CD14-positive monocyte (primary cell): Measurements from ENCODE around the gene LAMC1. TPM values are rescaled to one million over a fixed set of nuclear protein-coding genes. Genes with fewer than 3 reads are reported as not detected.

Experiments
- DNase-seq, 3 donors: peaks; one replicate each; pipeline ENCODE4 v3.0.0-alpha.2; 2011 to 2022
- H2AFZ ChIP-seq: 2 replicates; pipeline ENCODE4 v1.6.0; 2012; ENCODE audit warnings: mild to moderate bottlenecking, low read depth, low read length, inconsistent platforms; ENCODE audit not compliant: insufficient read depth, poor library complexity, severe bottlenecking
- H3K27ac ChIP-seq, 2 donors: 1 replicate in 1 of 2; 2 replicates in 1 of 2; pipeline ENCODE4 v1.5.1; 2012 to 2013; ENCODE audit warnings: low read length in 2 of 2, control low read depth in 1 of 2, inconsistent platforms in 1 of 2, low read depth in 1 of 2, mild to moderate bottlenecking in 1 of 2
- H3K27me3 ChIP-seq, 2 donors: one replicate each; pipeline versions ENCODE4 v1.6.0 to v1.6.1; 2011 to 2013; ENCODE audit warnings: low read length in 2 of 2; ENCODE audit not compliant: control insufficient read depth in 2 of 2, insufficient read depth in 2 of 2
- H3K36me3 ChIP-seq, 2 donors: replicated peaks in 1 of 2; 1 replicate in 1 of 2; 2 replicates in 1 of 2; pipeline versions ENCODE4 v1.5.1 to v1.6.1; 2012 to 2013; ENCODE audit warnings: low read length in 2 of 2, control low read depth in 1 of 2, inconsistent platforms in 1 of 2, mild to moderate bottlenecking in 1 of 2; ENCODE audit not compliant: insufficient read depth in 2 of 2, control insufficient read depth in 1 of 2
- H3K4me1 ChIP-seq, 2 donors: 1 replicate in 1 of 2; 2 replicates in 1 of 2; pipeline versions ENCODE4 v1.5.1 to v1.6.1; 2012 to 2013; ENCODE audit warnings: low read length in 2 of 2, control low read depth in 1 of 2, inconsistent platforms in 1 of 2, mild to moderate bottlenecking in 1 of 2, moderate library complexity in 1 of 2; ENCODE audit not compliant: insufficient read depth in 2 of 2, control insufficient read depth in 1 of 2
- H3K4me2 ChIP-seq: replicated peaks from 2 replicates; pipeline ENCODE3; 2012; ENCODE audit warnings: low read length, moderate library complexity, mild to moderate bottlenecking; ENCODE audit not compliant: poor library complexity, severe bottlenecking; ENCODE audit errors: extremely low read depth
- H3K4me3 ChIP-seq, 3 experiments: fragments of 200-600 bp in 1 of 3; sonication (generic) in 1 of 3; replicated peaks in 1 of 3; 1 replicate in 2 of 3; 2 replicates in 1 of 3; pipeline ENCODE4 v1.5.1; 2011 to 2013; ENCODE audit warnings: low read length in 3 of 3, mild to moderate bottlenecking in 3 of 3, control low read depth in 2 of 3, low read depth in 2 of 3, inconsistent platforms in 1 of 3, moderate library complexity in 1 of 3
- H3K79me2 ChIP-seq: 2 replicates; pipeline ENCODE4 v1.6.0; 2012; ENCODE audit warnings: mild to moderate bottlenecking, control low read depth, inconsistent platforms, low read length, moderate library complexity; ENCODE audit not compliant: insufficient read depth
- H3K9ac ChIP-seq: 2 replicates; pipeline ENCODE4 v1.6.0; 2017; ENCODE audit warnings: low read length, mild to moderate bottlenecking; ENCODE audit not compliant: insufficient read depth, poor library complexity, severe bottlenecking
- H3K9me3 ChIP-seq, 2 donors: replicated peaks in 1 of 2; 1 replicate in 1 of 2; 2 replicates in 1 of 2; pipeline versions ENCODE4 v1.5.1 to v1.6.1; 2012 to 2013; ENCODE audit warnings: low read length in 2 of 2, control low read depth in 1 of 2; ENCODE audit not compliant: control insufficient read depth in 1 of 2, insufficient read depth in 1 of 2
- H4K20me1 ChIP-seq: 2 replicates; pipeline ENCODE4 v1.6.0; 2012; ENCODE audit warnings: mild to moderate bottlenecking, low read length, control low read depth, moderate library complexity; ENCODE audit not compliant: insufficient read depth
- H3K27ac Mint-ChIP-seq, 7 donors: one replicate each; pipeline ENCODE4 v1.8.0; 2020; ENCODE audit warnings: mild to moderate bottlenecking in 7 of 7, mixed read lengths in 7 of 7, moderate library complexity in 6 of 7, inconsistent platforms in 2 of 7
- H3K27me3 Mint-ChIP-seq, 3 donors: one replicate each; pipeline ENCODE4 v1.8.0; 2021 to 2022; ENCODE audit warnings: low read depth in 3 of 3, mild to moderate bottlenecking in 3 of 3, mixed read lengths in 3 of 3, moderate library complexity in 3 of 3, inconsistent platforms in 1 of 3
- H3K36me3 Mint-ChIP-seq, 2 donors: one replicate each; pipeline ENCODE4 v1.8.0; 2020; ENCODE audit warnings: mixed read lengths in 2 of 2, inconsistent platforms in 1 of 2, mild to moderate bottlenecking in 1 of 2
- H3K4me1 Mint-ChIP-seq: one replicate; pipeline ENCODE4 v1.8.0; 2020; ENCODE audit warnings: mild to moderate bottlenecking, mixed read lengths
- H3K4me3 Mint-ChIP-seq, 2 donors: one replicate each; pipeline ENCODE4 v1.8.0; 2020; ENCODE audit warnings: mild to moderate bottlenecking in 2 of 2, mixed read lengths in 2 of 2, moderate library complexity in 1 of 2
- H3K9me3 Mint-ChIP-seq, 7 donors: one replicate each; pipeline ENCODE4 v1.8.0; 2020 to 2022; ENCODE audit warnings: mixed read lengths in 7 of 7, mild to moderate bottlenecking in 6 of 7, moderate library complexity in 6 of 7, inconsistent platforms in 2 of 7
- CTCF ChIP-seq: fragments of 200-600 bp; IDR thresholded peaks from one replicate; pipeline ENCODE4 v1.8.0; 2022; ENCODE audit warnings: antibody characterized with exemption, mild to moderate bottlenecking
- WGBS: methylation state at CpG from one replicate; pipeline ENCODE4 v1.1.5; 2013; ENCODE audit warnings: missing lambda C conversion rate; ENCODE audit not compliant: insufficient coverage; 5-methylcytosine and 5-hydroxymethylcytosine counted together
- intact Hi-C, 2 donors: fragments of 100-400 bp; cut with micrococcal nuclease; formaldehyde crosslinking; loops; one replicate each; pipeline versions ENCODE4 v1.15.0 to v1.15.1; 2023
- polyA plus RNA-seq, 3 donors: library from polyadenylated mRNA; depleted of rRNA in 1 of 3; unstranded in 2 of 3; stranded (reverse) in 1 of 3; fragments of 300-500 nt in 2 of 3; fragments of >200 nt in 1 of 3; fragmentation: Illumina TruSeq in 2 of 3; gene quantifications; 1 replicate in 2 of 3; 2 replicates in 1 of 3; pipeline ENCODE4 v1.2.3, GENCODE V29; 2012 to 2021

Gene LAMC1
- polyA plus RNA-seq, 3 donors = 0.34 to 1.7 (median 0.95) TPM

DNA sequence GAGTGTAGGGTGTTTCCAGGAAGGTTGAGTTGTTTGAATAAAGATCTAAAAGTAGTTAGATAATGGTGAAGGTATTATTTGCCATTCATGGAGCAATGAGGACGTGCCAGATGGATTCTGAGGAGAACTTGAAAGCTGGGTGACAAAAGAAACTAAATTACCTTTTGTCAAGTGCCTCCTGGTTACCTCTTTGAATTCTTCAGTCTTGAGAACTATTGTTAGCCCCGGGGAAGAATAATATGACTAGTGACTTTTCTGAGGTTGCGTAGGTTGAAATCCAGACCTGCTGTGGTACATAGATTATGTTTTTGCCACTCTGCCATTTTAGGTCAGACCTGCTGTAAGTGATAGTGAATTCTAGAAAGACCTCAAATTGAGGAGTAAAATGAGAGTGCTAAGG, 11.5 kb downstream of the LAMC1 start:
- no peaks in the 10 kb centered on the region for H3K36me3 ChIP-seq
- no peaks in the 10 kb centered on the region for H3K79me2 ChIP-seq
- intact Hi-C loops = no loop called here

DNA sequence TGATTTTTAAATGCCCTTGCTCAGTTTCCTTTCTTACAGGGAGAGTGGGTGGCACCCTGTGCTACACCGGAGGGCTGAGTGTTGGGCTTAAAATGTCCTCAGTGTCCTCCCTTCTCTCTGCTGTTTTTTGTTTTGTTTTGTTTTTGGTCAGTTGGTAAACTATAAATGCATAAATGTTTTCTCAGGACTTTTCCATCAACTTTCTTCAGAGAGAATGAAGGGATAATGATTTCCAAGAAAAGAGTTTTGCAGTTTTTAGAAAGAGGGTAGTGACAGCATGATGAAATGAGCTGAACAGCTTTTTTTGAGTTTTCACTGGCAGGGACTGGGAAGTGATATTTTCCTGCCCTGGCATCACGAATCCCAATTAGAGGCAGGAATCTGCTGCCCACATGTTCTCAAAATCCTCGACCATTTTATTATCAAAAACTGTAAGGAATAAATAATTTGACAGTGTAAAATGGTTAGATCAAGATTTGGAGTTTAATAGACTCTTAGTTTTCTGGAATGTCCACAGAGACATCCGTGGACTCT, 15.2 kb downstream of the LAMC1 start:
- Histone ChIP-seq H3K9ac (no peak overlapping the region), H3K27ac (no peak overlapping the region), H3K4me3 (no peak overlapping the region), H3K36me3 (no peaks in the 10 kb centered on the region), H3K4me2 (no peak overlapping the region), H3K9me3 (no peaks in the 10 kb centered on the region), H3K27me3 (no peaks in the 10 kb centered on the region), H3K4me1 (peaks cover 0 to 12% of the 10 kb centered on the region in 2 donors), H4K20me1 (no peaks in the 10 kb centered on the region), H2AFZ (no peak overlapping the region), H3K79me2 (no peaks in the 10 kb centered on the region)
- Mint-ChIP-seq H3K4me3 (no peak overlapping the region), H3K27me3 (peaks cover 2 to 5% (median 4%) of the 10 kb centered on the region in 3 donors), H3K9me3 (no peaks in the 10 kb centered on the region), H3K27ac (no peak overlapping the region), H3K36me3 (no peaks in the 10 kb centered on the region), H3K4me1 (peaks cover 16% of the 10 kb centered on the region)
- no CpG with 5 or more reads among the region's 4 CpGs for WGBS
- intact Hi-C loops = no loop called here
- no peak for TF ChIP-seq CTCF
- DNase-seq = no peak

More for the DNA sequence above, 11.5 kb downstream of the LAMC1 start:
- Histone ChIP-seq H3K4me3 (no peak overlapping the region), H3K9ac (no peak overlapping the region), H3K4me2 (no peak overlapping the region), H3K4me1 (peaks cover 0 to 9% of the 10 kb centered on the region in 2 donors), H4K20me1 (no peaks in the 10 kb centered on the region), H3K27ac (no peak overlapping the region), H3K27me3 (no peaks in the 10 kb centered on the region), H3K9me3 (no peaks in the 10 kb centered on the region), H2AFZ (no peak overlapping the region)
- DNase-seq = no peak
- peaks cover 0 to 4% (median 2%) of the 10 kb centered on the region in 3 donors for H3K27me3 Mint-ChIP-seq
- H3K4me3 Mint-ChIP-seq = no peak overlapping the region
- no peaks in the 10 kb centered on the region for H3K36me3 Mint-ChIP-seq
- WGBS = 97% methylated on average over 3 of the region's 3 CpGs
- no peak overlapping the region for H3K27ac Mint-ChIP-seq
- H3K9me3 Mint-ChIP-seq = no peaks in the 10 kb centered on the region
- peaks cover 10% of the 10 kb centered on the region for H3K4me1 Mint-ChIP-seq
- TF ChIP-seq CTCF = no peak
